GM12878 (cell line): Measurements from ENCODE around the gene RGS12. TPM values are rescaled to one million over a fixed set of nuclear protein-coding genes. Genes with fewer than 3 reads are reported as not detected.

Source experiments
- ATAC-seq: fragments of 200-7000 bp; cut with Tn5 transposase; 3 replicates; pipeline ENCODE4 v1.9.1; 2020; ENCODE audit warnings: mild to moderate bottlenecking, moderate library complexity
- BruUV-seq: library from RNA; stranded (reverse); fragments of 400-500 nt; replicated peaks from 2 replicates; lab custom pipeline; 2021; lab: Mats Ljungman, UMichigan
- CTCF ChIA-PET: fragments of 300-600 bp; sonication (Branson Sonifier 250); formaldehyde crosslinking; extraction: SDS; loops from one replicate; lab custom pipeline; 2021; ENCODE audit warnings: inconsistent platforms; lab: Yijun Ruan, JAX
- POLR2A ChIA-PET: fragments of 350-600 bp; formaldehyde crosslinking; extraction: SDS; loops from one replicate; lab custom pipeline; 2021; ENCODE audit warnings: inconsistent platforms; lab: Charles Lee
- RAD21 ChIA-PET: fragments of 300-600 bp; sonication (Branson Sonifier 250); formaldehyde crosslinking; loops from one replicate; lab custom pipeline; 2023; ENCODE audit warnings: antibody characterized with exemption; ENCODE audit not compliant: unreplicated experiment; lab: Charles Lee
- SMC1A ChIA-PET: fragments of 300-600 bp; sonication (Branson Sonifier 250); formaldehyde crosslinking; loops from one replicate; lab custom pipeline; 2023; ENCODE audit not compliant: unreplicated experiment, uncharacterized antibody; lab: Charles Lee
- DNase-seq: peaks from one replicate; pipeline ENCODE4 v3.0.0-alpha.2; 2011; ENCODE audit warnings: low read depth, low spot score
- FAIRE-seq: peaks from 3 replicates; lab custom pipeline; 2011; peaks lifted over from hg19 to GRCh38; lab: Jason Lieb, UNC
- H2AFZ ChIP-seq: 2 replicates; pipeline ENCODE4 v1.6.0; 2011; ENCODE audit warnings: low read depth, low read length, control low read depth; ENCODE audit not compliant: control insufficient read depth
- H3K27ac ChIP-seq: 2 replicates; pipeline ENCODE4 v1.5.1; 2011; ENCODE audit warnings: control low read depth; ENCODE audit not compliant: control insufficient read depth, insufficient read depth
- H3K27me3 ChIP-seq, 2 experiments: replicated peaks in 1 of 2; 2 replicates each; pipeline versions ENCODE4 v1.6.0 to v1.6.1; 2011; ENCODE audit warnings: low read length in 1 of 2; ENCODE audit not compliant: control insufficient read depth in 2 of 2, insufficient read depth in 2 of 2
- H3K36me3 ChIP-seq, 2 experiments: 2 replicates each; pipeline ENCODE4 v1.5.1; 2011; ENCODE audit warnings: low read length in 1 of 2; ENCODE audit not compliant: control insufficient read depth in 2 of 2, insufficient read depth in 2 of 2
- H3K4me1 ChIP-seq: 2 replicates; pipeline ENCODE4 v1.6.1; 2011; ENCODE audit warnings: mild to moderate bottlenecking, low read length, moderate library complexity, mixed read lengths; ENCODE audit not compliant: control insufficient read depth, insufficient read depth
- H3K4me2 ChIP-seq: 2 replicates; pipeline ENCODE4 v1.6.0; 2011; ENCODE audit warnings: control low read depth; ENCODE audit not compliant: control insufficient read depth, insufficient read depth
- H3K4me3 ChIP-seq: fragments of 200-600 bp; sonication (generic); 2 replicates; pipeline ENCODE4 v1.5.1; 2016
- H3K79me2 ChIP-seq: 2 replicates; pipeline ENCODE4 v1.6.0; 2011; ENCODE audit warnings: low read length; ENCODE audit not compliant: control insufficient read depth, insufficient read depth
- H3K9ac ChIP-seq: 2 replicates; pipeline ENCODE4 v1.8.0; 2011; ENCODE audit warnings: low read length, control low read depth, mixed read lengths; ENCODE audit not compliant: control insufficient read depth, insufficient read depth
- H3K9me3 ChIP-seq: replicated peaks from 3 replicates; pipeline ENCODE4 v1.5.1; 2011; ENCODE audit warnings: mild to moderate bottlenecking, low read length; ENCODE audit not compliant: control insufficient read depth, insufficient read depth
- H4K20me1 ChIP-seq: 2 replicates; pipeline ENCODE4 v1.6.0; 2011; ENCODE audit not compliant: control insufficient read depth, insufficient read depth
- BRCA1 ChIP-seq: IDR thresholded peaks from 2 replicates; pipeline ENCODE4 v1.6.1; 2011; ENCODE audit warnings: low read depth, low read length, improper control_type of control experiment
- EZH2 ChIP-seq: IDR thresholded peaks from 2 replicates; pipeline ENCODE4 v1.6.1; 2012; ENCODE audit warnings: low read depth, mild to moderate bottlenecking, control low read depth, inconsistent platforms, low read length, borderline replicate concordance; ENCODE audit not compliant: control insufficient read depth
- KLF5 ChIP-seq: fragments of 450-650 bp; IDR thresholded peaks from 2 replicates; pipeline ENCODE4 v1.6.1; 2014; ENCODE audit warnings: mild to moderate bottlenecking; ENCODE audit not compliant: partially characterized antibody
- NR2C1 ChIP-seq: fragments of 450-650 bp; IDR thresholded peaks from 2 replicates; pipeline ENCODE4 v1.6.1; 2017; ENCODE audit warnings: antibody characterized with exemption, mild to moderate bottlenecking, moderate library complexity
- POLR2AphosphoS5 ChIP-seq: IDR thresholded peaks from 2 replicates; pipeline ENCODE4 v1.6.1; 2011; ENCODE audit warnings: mild to moderate bottlenecking, low read length, inconsistent platforms
- SMAD5 ChIP-seq: IDR thresholded peaks from 2 replicates; pipeline ENCODE4 v1.6.1; 2016; ENCODE audit warnings: antibody characterized with exemption, low read depth
- SMC3 ChIP-seq: IDR thresholded peaks from 2 replicates; pipeline ENCODE4 v1.6.1; 2011; ENCODE audit warnings: low read length, improper control_type of control experiment, borderline replicate concordance
- ZNF622 ChIP-seq: fragments of 450-650 bp; IDR thresholded peaks from 2 replicates; pipeline ENCODE4 v1.6.1; 2017; ENCODE audit warnings: mild to moderate bottlenecking, inconsistent platforms
- WGBS: methylation state at CpG from one replicate; pipeline ENCODE4 v1.1.6; 2016; ENCODE audit warnings: low lambda C conversion rate; ENCODE audit not compliant: insufficient replicate concordance, insufficient coverage; ENCODE audit errors: missing lambda C conversion rate; 5-methylcytosine and 5-hydroxymethylcytosine counted together
- in situ Hi-C: fragments of 300-500 bp; cut with MboI; formaldehyde crosslinking; loops from 9 replicates; pipeline ENCODE4 v1.14.3; 2018; ENCODE audit warnings: mixed read lengths
- intact Hi-C: fragments of 100-400 bp; cut with micrococcal nuclease; formaldehyde crosslinking; loops from one replicate; pipeline ENCODE4 v1.14.2; 2022; ENCODE audit not compliant: unreplicated experiment
- polyA plus RNA-seq, 11 experiments: library from polyadenylated mRNA; depleted of rRNA in 4 of 11; unstranded in 6 of 11; stranded (reverse) in 5 of 11; fragments of >200 nt; fragmentation: Nextera tagmentation in 4 of 11; fragmentation: Illumina TruSeq in 1 of 11; extraction: Ambion mirVana in 4 of 11; extraction: Trizol in 1 of 11; gene quantifications; 1 replicate in 1 of 11; 2 replicates in 10 of 11; pipeline versions ENCODE4 v1.2.1 to v1.2.3, GENCODE V29; 2011 to 2016; ENCODE audit warnings: inconsistent platforms in 2 of 11, missing spikeins in 2 of 11, low read depth in 1 of 11
- total RNA-seq, 4 experiments: library from RNA; depleted of rRNA in 3 of 4; stranded (reverse); fragments of >200 nt in 3 of 4; fragmentation: Illumina TruSeq in 1 of 4; extraction: Trizol in 1 of 4; gene quantifications; 2 replicates each; pipeline versions ENCODE4 v1.2.1 to v1.2.3, GENCODE V29; 2013 to 2021
- TF ChIP-seq, protein P1 (sequence below), 3 experiments: IDR thresholded peaks in 2 of 3; conservative IDR thresholded peaks in 1 of 3; 2 replicates each; pipeline ENCODE4 v1.5.1; 2011; ENCODE audit warnings: low read depth in 3 of 3, low read length in 3 of 3, mild to moderate bottlenecking in 3 of 3, control low read depth in 2 of 3, moderate library complexity in 2 of 3, inconsistent platforms in 1 of 3, mixed read lengths in 1 of 3; ENCODE audit not compliant: control insufficient read depth in 2 of 3, insufficient read depth in 1 of 3; ENCODE audit errors: extremely low read depth in 1 of 3
- TF ChIP-seq, protein P2 (sequence below): fragments of 450-650 bp; IDR thresholded peaks from 2 replicates; pipeline ENCODE4 v1.6.1; 2017; ENCODE audit warnings: low read depth, mild to moderate bottlenecking, moderate library complexity
- TF ChIP-seq, protein P3 (sequence below): IDR thresholded peaks from 2 replicates; pipeline ENCODE4 v1.6.1; 2012; ENCODE audit warnings: low read depth, low read length, improper control_type of control experiment

RGS12 gene
- total and polyA plus RNA-seq, 10 of the 15 experiments (the other 5 are each of a cell fraction or from before 2014, with no cell fraction given): 0.02 to 2.2 (median 0.73) TPM

DNA sequence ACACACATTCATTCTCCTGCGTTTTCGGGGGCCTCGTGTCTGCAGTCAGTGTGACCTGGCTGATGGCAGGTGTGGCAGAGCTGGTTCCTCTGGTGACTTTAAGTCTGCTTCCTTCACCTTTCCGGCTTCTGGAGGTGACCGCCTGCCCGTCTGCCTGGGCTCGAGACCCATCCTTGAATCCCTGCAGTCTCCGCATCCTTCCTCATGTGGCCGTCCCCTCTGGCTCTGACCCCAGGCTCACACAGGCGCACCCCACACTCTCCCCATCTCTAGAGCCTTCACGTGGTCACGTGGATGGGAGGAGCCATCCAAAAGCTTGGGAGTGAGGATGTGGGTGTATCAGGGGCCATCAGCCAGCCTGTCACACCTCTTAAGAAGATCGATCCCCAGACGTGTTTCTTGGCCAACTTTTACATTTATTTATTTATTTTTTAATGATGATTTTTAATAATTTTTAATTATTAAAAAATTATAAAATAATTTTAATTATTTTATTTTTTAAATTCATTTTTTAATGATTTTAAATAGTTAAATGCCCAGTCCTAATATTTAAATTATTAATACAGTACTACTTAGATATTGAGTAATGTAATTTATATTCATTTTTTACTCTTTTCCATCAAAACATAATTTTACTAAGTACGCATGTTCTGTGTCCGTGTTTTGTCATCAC lies 20.9 kb downstream of the RGS12 start:
- Histone ChIP-seq H3K4me2 (no peak overlapping the region), H3K27me3 (no peaks in the 10 kb centered on the region), H3K9me3 (no peaks in the 10 kb centered on the region), H3K4me1 (no peaks in the 10 kb centered on the region), H3K4me3 (no peak overlapping the region), H2AFZ (no peak overlapping the region)
- ChIA-PET RAD21 (no interaction called here), POLR2A (no interaction called here), CTCF (no interaction called here)
- intact Hi-C loops: no loop called here
- ATAC-seq: no peak
- BruUV-seq: no TSS peak
- 45% methylated on average over 16 of the region's 16 CpGs for WGBS
- TF ChIP-seq KLF5 (no peak), POLR2AphosphoS5 (no peak), EZH2 (no peak), ZNF622 (no peak), NR2C1 (no peak), SMAD5 (no peak), SMC3 (no peak), BRCA1 (no peak)
- TF ChIP-seq, protein P1, sequence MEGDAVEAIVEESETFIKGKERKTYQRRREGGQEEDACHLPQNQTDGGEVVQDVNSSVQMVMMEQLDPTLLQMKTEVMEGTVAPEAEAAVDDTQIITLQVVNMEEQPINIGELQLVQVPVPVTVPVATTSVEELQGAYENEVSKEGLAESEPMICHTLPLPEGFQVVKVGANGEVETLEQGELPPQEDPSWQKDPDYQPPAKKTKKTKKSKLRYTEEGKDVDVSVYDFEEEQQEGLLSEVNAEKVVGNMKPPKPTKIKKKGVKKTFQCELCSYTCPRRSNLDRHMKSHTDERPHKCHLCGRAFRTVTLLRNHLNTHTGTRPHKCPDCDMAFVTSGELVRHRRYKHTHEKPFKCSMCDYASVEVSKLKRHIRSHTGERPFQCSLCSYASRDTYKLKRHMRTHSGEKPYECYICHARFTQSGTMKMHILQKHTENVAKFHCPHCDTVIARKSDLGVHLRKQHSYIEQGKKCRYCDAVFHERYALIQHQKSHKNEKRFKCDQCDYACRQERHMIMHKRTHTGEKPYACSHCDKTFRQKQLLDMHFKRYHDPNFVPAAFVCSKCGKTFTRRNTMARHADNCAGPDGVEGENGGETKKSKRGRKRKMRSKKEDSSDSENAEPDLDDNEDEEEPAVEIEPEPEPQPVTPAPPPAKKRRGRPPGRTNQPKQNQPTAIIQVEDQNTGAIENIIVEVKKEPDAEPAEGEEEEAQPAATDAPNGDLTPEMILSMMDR (IDR thresholded peaks at IDR 0.05 in 2 of 3, conservative IDR thresholded peaks at IDR 0.05 in 1 of 3; ENCODE audit: control insufficient read depth in 2 of 3, extremely low read depth in 1 of 3, insufficient read depth in 1 of 3, low read depth in 3 of 3, low read length in 3 of 3): no peak
- TF ChIP-seq, protein P2, sequence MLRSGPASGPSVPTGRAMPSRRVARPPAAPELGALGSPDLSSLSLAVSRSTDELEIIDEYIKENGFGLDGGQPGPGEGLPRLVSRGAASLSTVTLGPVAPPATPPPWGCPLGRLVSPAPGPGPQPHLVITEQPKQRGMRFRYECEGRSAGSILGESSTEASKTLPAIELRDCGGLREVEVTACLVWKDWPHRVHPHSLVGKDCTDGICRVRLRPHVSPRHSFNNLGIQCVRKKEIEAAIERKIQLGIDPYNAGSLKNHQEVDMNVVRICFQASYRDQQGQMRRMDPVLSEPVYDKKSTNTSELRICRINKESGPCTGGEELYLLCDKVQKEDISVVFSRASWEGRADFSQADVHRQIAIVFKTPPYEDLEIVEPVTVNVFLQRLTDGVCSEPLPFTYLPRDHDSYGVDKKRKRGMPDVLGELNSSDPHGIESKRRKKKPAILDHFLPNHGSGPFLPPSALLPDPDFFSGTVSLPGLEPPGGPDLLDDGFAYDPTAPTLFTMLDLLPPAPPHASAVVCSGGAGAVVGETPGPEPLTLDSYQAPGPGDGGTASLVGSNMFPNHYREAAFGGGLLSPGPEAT: no peak
- TF ChIP-seq, protein P3, sequence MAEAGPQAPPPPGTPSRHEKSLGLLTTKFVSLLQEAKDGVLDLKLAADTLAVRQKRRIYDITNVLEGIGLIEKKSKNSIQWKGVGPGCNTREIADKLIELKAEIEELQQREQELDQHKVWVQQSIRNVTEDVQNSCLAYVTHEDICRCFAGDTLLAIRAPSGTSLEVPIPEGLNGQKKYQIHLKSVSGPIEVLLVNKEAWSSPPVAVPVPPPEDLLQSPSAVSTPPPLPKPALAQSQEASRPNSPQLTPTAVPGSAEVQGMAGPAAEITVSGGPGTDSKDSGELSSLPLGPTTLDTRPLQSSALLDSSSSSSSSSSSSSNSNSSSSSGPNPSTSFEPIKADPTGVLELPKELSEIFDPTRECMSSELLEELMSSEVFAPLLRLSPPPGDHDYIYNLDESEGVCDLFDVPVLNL: no peak
- TF ChIP-seq, all 136 proteins: peak for 0
- Histone ChIP-seq H3K27ac (no peak overlapping the region), H3K79me2 (no peaks in the 10 kb centered on the region), H4K20me1 (no peaks in the 10 kb centered on the region), H3K9ac (no peak overlapping the region), H3K36me3 (no peaks in the 10 kb centered on the region)
- in situ Hi-C loops: no loop called here
- no peak for DNase-seq
- SMC1A ChIA-PET: no interaction called here
- FAIRE-seq: no peak
